NCI-H2029 (cell line): Measurements from ENCODE around the gene EXTL2.
"Not testable (repeated sequence)": the region's sequence is repeated elsewhere in the genome, so short reads cannot be mapped to it uniquely, and the experiment has no call there.

Experiments used
- DNase-seq: peaks from one replicate; lab custom pipeline; 2025; lab: John Stamatoyannopoulos, UW

Gene EXTL2

GRCh38 chr1:100894603-100895539 lies at the start of gene EXTL2:
EXTL2 (minus strand) TSS chr1:100894842; CDS start chr1:100888757, 6,085 bp downstream.
- DNase-seq = peak; percentile 89

GRCh38 chr1:100943533-100943932 lies 48.9 kb upstream of the EXTL2 start:
- DNase-seq = no peak

- DNase-seq = no peak
Measured at GRCh38 chr1:100942304-100943046, 47.8 kb upstream of the EXTL2 start.

GRCh38 chr1:100941580-100942216 lies 47.1 kb upstream of the EXTL2 start:
- no peak for DNase-seq

- DNase-seq = no peak
Measured at GRCh38 chr1:100941098-100941527, 46.5 kb upstream of the EXTL2 start.

GRCh38 chr1:100936194-100936967 lies 41.7 kb upstream of the EXTL2 start:
- no peak for DNase-seq

GRCh38 chr1:100933555-100933954 lies 38.9 kb upstream of the EXTL2 start:
- DNase-seq = not testable (repeated sequence)

GRCh38 chr1:100931716-100932115 lies 37.1 kb upstream of the EXTL2 start:
- DNase-seq = no peak

- no peak for DNase-seq
Measured at GRCh38 chr1:100930494-100930893, 35.9 kb upstream of the EXTL2 start.

- no peak for DNase-seq
Measured at GRCh38 chr1:100928128-100928527, 33.5 kb upstream of the EXTL2 start.

GRCh38 chr1:100927276-100927675 lies 32.6 kb upstream of the EXTL2 start:
- no peak for DNase-seq

- DNase-seq = no peak
Measured at GRCh38 chr1:100926240-100926639, 31.6 kb upstream of the EXTL2 start.

- DNase-seq = no peak
Measured at GRCh38 chr1:100924991-100925390, 30.3 kb upstream of the EXTL2 start.

GRCh38 chr1:100924212-100924611 lies 29.6 kb upstream of the EXTL2 start:
- DNase-seq = no peak

GRCh38 chr1:100921110-100921706 lies 26.6 kb upstream of the EXTL2 start:
- peak; percentile 78 for DNase-seq

GRCh38 chr1:100912019-100912418 lies 17.4 kb upstream of the EXTL2 start:
- DNase-seq = no peak

GRCh38 chr1:100909018-100909417 lies 14.4 kb upstream of the EXTL2 start:
- no peak for DNase-seq

- no peak for DNase-seq
Measured at GRCh38 chr1:100907887-100908286, 13.2 kb upstream of the EXTL2 start.

- no peak for DNase-seq
Measured at GRCh38 chr1:100905181-100905580, 10.5 kb upstream of the EXTL2 start.

- DNase-seq = no peak
Measured at GRCh38 chr1:100904528-100904927, 9.9 kb upstream of the EXTL2 start.

- DNase-seq = no peak
Measured at GRCh38 chr1:100903777-100904176, 9.1 kb upstream of the EXTL2 start.
